Measurements from ENCODE around the gene FBLN7.

FBLN7 gene

DNA sequence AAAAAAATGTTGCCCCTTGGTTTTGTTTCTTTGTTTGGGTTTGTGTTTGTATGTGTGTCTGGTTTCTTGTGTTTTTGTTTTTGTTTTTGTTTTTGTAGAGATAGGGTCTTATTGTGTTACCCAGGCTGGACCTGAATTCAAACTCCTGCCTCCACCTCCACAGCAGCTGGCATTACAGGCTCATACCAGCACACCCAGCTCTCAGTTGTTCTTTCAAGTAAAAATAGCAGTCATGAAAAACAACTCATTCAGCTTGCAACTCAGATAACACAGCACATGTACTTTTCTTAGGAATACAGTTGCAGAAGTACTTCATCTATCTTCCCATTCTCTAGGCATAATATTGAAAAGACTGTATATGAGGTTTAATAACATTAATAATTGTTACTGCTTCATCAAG, 79.7 kb downstream of the FBLN7 start:
- H3K27me3 ChIP-seq (ENCODE audit: insufficient read depth, low read length), result no peaks in the 10 kb centered on the region
- peaks cover 15% of the 10 kb centered on the region for H3K9me3 ChIP-seq (ENCODE audit: low read length)
- no peaks in the 10 kb centered on the region for H3K4me1 ChIP-seq (ENCODE audit: insufficient read depth, low read length)
- peaks cover 21% of the 10 kb centered on the region for H3K36me3 ChIP-seq (ENCODE audit: insufficient read depth, low read length)
- H2AFZ ChIP-seq (ENCODE audit: low read depth, low read length), result no peak overlapping the region
- no peak overlapping the region for H3K4me3 ChIP-seq (ENCODE audit: low read length)

DNA sequence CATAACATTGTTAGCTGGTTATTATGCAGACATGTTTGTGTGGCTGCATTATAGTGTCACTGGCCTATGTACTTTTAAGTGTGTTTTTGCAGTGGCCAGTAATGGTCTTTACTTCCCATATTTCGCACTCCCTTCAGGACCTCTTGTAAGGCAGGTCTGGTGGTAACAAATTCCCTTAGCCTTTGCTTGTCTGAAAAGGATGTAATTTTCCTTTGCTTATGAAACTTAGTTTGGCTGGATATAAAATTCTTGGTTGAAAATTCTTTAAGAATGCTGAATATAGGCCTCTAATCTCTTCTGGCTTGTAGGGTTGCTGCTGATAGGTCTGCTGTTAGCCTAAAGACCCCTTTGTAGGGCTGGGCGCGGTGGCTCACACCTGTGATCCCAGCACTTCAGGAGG, 82.0 kb downstream of the FBLN7 start:
- H3K4me1 ChIP-seq (ENCODE audit: insufficient read depth, low read length), result no peaks in the 10 kb centered on the region

DNA sequence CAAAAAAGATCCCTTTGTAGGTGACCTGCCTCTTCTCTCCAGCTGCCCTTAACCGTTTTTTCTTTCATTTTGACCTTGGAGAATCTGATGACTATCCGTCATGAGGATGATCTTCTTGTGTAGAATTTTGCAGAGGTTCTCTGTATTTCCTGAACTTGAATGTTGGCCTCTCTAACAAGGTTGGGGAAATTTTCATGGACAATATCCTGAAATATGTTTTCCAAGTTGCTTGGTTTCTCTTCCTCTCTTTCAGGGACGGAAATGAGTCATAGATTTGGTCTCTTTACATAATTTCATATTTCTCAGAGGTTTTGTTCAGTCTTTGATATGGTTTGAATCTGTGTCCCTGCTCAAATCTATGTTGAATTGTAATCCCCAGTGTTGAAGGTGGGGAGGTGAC, 82.6 kb downstream of the FBLN7 start:
- H2AFZ ChIP-seq (ENCODE audit: low read depth, low read length), result no peak overlapping the region
- no peak overlapping the region for H3K4me3 ChIP-seq (ENCODE audit: low read length)
- peaks cover 12% of the 10 kb centered on the region for H3K36me3 ChIP-seq (ENCODE audit: insufficient read depth, low read length)
- no peaks in the 10 kb centered on the region for H3K27me3 ChIP-seq (ENCODE audit: insufficient read depth, low read length)
- H3K9me3 ChIP-seq (ENCODE audit: low read length), result peaks cover 12% of the 10 kb centered on the region
- H3K4me1 ChIP-seq (ENCODE audit: insufficient read depth, low read length), result no peaks in the 10 kb centered on the region

More for the DNA sequence above, 82.0 kb downstream of the FBLN7 start:
- Histone ChIP-seq H2AFZ (ENCODE audit: low read depth, low read length) (no peak overlapping the region), H3K36me3 (ENCODE audit: insufficient read depth, low read length) (peaks cover 14% of the 10 kb centered on the region), H3K27me3 (ENCODE audit: insufficient read depth, low read length) (no peaks in the 10 kb centered on the region), H3K4me3 (ENCODE audit: low read length) (no peak overlapping the region), H3K9me3 (ENCODE audit: low read length) (peaks cover 12% of the 10 kb centered on the region)

DNA sequence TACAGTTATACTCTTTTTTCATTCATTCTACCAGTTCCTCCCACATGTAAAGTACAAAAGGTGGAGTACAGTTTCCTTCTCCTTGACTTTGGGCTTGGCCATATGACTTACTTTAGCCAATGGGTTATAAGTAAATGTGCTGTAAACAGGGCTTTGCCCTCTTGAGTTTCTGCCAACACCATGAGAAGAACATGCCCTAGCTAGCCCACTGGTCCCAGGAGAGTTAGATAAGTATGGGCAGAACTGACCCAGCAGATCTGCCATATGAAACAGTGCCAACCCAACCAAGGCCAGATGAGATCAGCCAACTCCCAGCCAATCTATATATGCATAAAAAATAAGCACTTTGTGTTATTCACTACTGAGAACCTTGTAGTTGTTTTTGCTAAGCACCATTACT, 91.2 kb downstream of the FBLN7 start:
- Histone ChIP-seq H3K36me3 (ENCODE audit: insufficient read depth, low read length) (peaks cover 9% of the 10 kb centered on the region), H3K4me3 (ENCODE audit: low read length) (no peak overlapping the region), H3K9me3 (ENCODE audit: low read length) (no peaks in the 10 kb centered on the region), H3K4me1 (ENCODE audit: insufficient read depth, low read length) (no peaks in the 10 kb centered on the region), H3K27me3 (ENCODE audit: insufficient read depth, low read length) (no peaks in the 10 kb centered on the region), H2AFZ (ENCODE audit: low read depth, low read length) (no peak overlapping the region)

DNA sequence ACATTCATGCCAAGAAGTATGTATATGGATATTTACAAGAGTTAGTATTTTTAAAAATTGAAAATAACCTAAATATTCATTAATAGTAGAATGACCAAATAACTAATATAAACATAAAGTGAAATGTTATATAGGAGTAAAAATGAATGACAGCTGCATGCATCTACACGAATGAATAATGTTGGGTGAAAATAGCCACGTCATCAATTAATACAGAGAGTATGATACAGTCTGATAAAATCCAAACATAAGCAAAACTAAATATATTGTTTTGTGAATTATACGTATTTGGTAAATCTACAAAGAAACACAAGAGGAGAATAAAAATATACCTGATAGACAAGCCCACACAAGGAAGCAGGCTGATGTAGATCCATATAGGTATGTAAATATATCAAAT, 92.2 kb downstream of the FBLN7 start:
- H2AFZ ChIP-seq (ENCODE audit: low read depth, low read length), result no peak overlapping the region
- no peak overlapping the region for H3K4me3 ChIP-seq (ENCODE audit: low read length)
- no peaks in the 10 kb centered on the region for H3K27me3 ChIP-seq (ENCODE audit: insufficient read depth, low read length)
- no peaks in the 10 kb centered on the region for H3K9me3 ChIP-seq (ENCODE audit: low read length)
- H3K4me1 ChIP-seq (ENCODE audit: insufficient read depth, low read length), result no peaks in the 10 kb centered on the region
- H3K36me3 ChIP-seq (ENCODE audit: insufficient read depth, low read length), result peaks cover 11% of the 10 kb centered on the region

Measured in neuron (in vitro differentiated cells).